CD14-positive monocyte (primary cell): ENCODE measurements around the gene MBD3. TPM values are rescaled to one million over a fixed set of nuclear protein-coding genes. Genes with fewer than 3 reads are reported as not detected.
A peak's percentile ranks its signal among the peaks of the same experiment; 100 is the strongest.

Experiments used
- DNase-seq, 3 donors: peaks; one replicate each; pipeline ENCODE4 v3.0.0-alpha.2; 2011 to 2022
- H2AFZ ChIP-seq: 2 replicates; pipeline ENCODE4 v1.6.0; 2012; ENCODE audit warnings: mild to moderate bottlenecking, low read depth, low read length, inconsistent platforms; ENCODE audit not compliant: insufficient read depth, poor library complexity, severe bottlenecking
- H3K27ac ChIP-seq, 2 donors: 1 replicate in 1 of 2; 2 replicates in 1 of 2; pipeline ENCODE4 v1.5.1; 2012 to 2013; ENCODE audit warnings: low read length in 2 of 2, control low read depth in 1 of 2, inconsistent platforms in 1 of 2, low read depth in 1 of 2, mild to moderate bottlenecking in 1 of 2
- H3K27me3 ChIP-seq, 2 donors: one replicate each; pipeline versions ENCODE4 v1.6.0 to v1.6.1; 2011 to 2013; ENCODE audit warnings: low read length in 2 of 2; ENCODE audit not compliant: control insufficient read depth in 2 of 2, insufficient read depth in 2 of 2
- H3K36me3 ChIP-seq, 2 donors: replicated peaks in 1 of 2; 1 replicate in 1 of 2; 2 replicates in 1 of 2; pipeline versions ENCODE4 v1.5.1 to v1.6.1; 2012 to 2013; ENCODE audit warnings: low read length in 2 of 2, control low read depth in 1 of 2, inconsistent platforms in 1 of 2, mild to moderate bottlenecking in 1 of 2; ENCODE audit not compliant: insufficient read depth in 2 of 2, control insufficient read depth in 1 of 2
- H3K4me1 ChIP-seq, 2 donors: 1 replicate in 1 of 2; 2 replicates in 1 of 2; pipeline versions ENCODE4 v1.5.1 to v1.6.1; 2012 to 2013; ENCODE audit warnings: low read length in 2 of 2, control low read depth in 1 of 2, inconsistent platforms in 1 of 2, mild to moderate bottlenecking in 1 of 2, moderate library complexity in 1 of 2; ENCODE audit not compliant: insufficient read depth in 2 of 2, control insufficient read depth in 1 of 2
- H3K4me2 ChIP-seq: replicated peaks from 2 replicates; pipeline ENCODE3; 2012; ENCODE audit warnings: low read length, moderate library complexity, mild to moderate bottlenecking; ENCODE audit not compliant: poor library complexity, severe bottlenecking; ENCODE audit errors: extremely low read depth
- H3K4me3 ChIP-seq, 3 experiments: fragments of 200-600 bp in 1 of 3; sonication (generic) in 1 of 3; replicated peaks in 1 of 3; 1 replicate in 2 of 3; 2 replicates in 1 of 3; pipeline ENCODE4 v1.5.1; 2011 to 2013; ENCODE audit warnings: low read length in 3 of 3, mild to moderate bottlenecking in 3 of 3, control low read depth in 2 of 3, low read depth in 2 of 3, inconsistent platforms in 1 of 3, moderate library complexity in 1 of 3
- H3K79me2 ChIP-seq: 2 replicates; pipeline ENCODE4 v1.6.0; 2012; ENCODE audit warnings: mild to moderate bottlenecking, control low read depth, inconsistent platforms, low read length, moderate library complexity; ENCODE audit not compliant: insufficient read depth
- H3K9ac ChIP-seq: 2 replicates; pipeline ENCODE4 v1.6.0; 2017; ENCODE audit warnings: low read length, mild to moderate bottlenecking; ENCODE audit not compliant: insufficient read depth, poor library complexity, severe bottlenecking
- H3K9me3 ChIP-seq, 2 donors: replicated peaks in 1 of 2; 1 replicate in 1 of 2; 2 replicates in 1 of 2; pipeline versions ENCODE4 v1.5.1 to v1.6.1; 2012 to 2013; ENCODE audit warnings: low read length in 2 of 2, control low read depth in 1 of 2; ENCODE audit not compliant: control insufficient read depth in 1 of 2, insufficient read depth in 1 of 2
- H4K20me1 ChIP-seq: 2 replicates; pipeline ENCODE4 v1.6.0; 2012; ENCODE audit warnings: mild to moderate bottlenecking, low read length, control low read depth, moderate library complexity; ENCODE audit not compliant: insufficient read depth
- H3K27ac Mint-ChIP-seq, 7 donors: one replicate each; pipeline ENCODE4 v1.8.0; 2020; ENCODE audit warnings: mild to moderate bottlenecking in 7 of 7, mixed read lengths in 7 of 7, moderate library complexity in 6 of 7, inconsistent platforms in 2 of 7
- H3K27me3 Mint-ChIP-seq, 3 donors: one replicate each; pipeline ENCODE4 v1.8.0; 2021 to 2022; ENCODE audit warnings: low read depth in 3 of 3, mild to moderate bottlenecking in 3 of 3, mixed read lengths in 3 of 3, moderate library complexity in 3 of 3, inconsistent platforms in 1 of 3
- H3K36me3 Mint-ChIP-seq, 2 donors: one replicate each; pipeline ENCODE4 v1.8.0; 2020; ENCODE audit warnings: mixed read lengths in 2 of 2, inconsistent platforms in 1 of 2, mild to moderate bottlenecking in 1 of 2
- H3K4me1 Mint-ChIP-seq: one replicate; pipeline ENCODE4 v1.8.0; 2020; ENCODE audit warnings: mild to moderate bottlenecking, mixed read lengths
- H3K4me3 Mint-ChIP-seq, 2 donors: one replicate each; pipeline ENCODE4 v1.8.0; 2020; ENCODE audit warnings: mild to moderate bottlenecking in 2 of 2, mixed read lengths in 2 of 2, moderate library complexity in 1 of 2
- H3K9me3 Mint-ChIP-seq, 7 donors: one replicate each; pipeline ENCODE4 v1.8.0; 2020 to 2022; ENCODE audit warnings: mixed read lengths in 7 of 7, mild to moderate bottlenecking in 6 of 7, moderate library complexity in 6 of 7, inconsistent platforms in 2 of 7
- CTCF ChIP-seq: fragments of 200-600 bp; IDR thresholded peaks from one replicate; pipeline ENCODE4 v1.8.0; 2022; ENCODE audit warnings: antibody characterized with exemption, mild to moderate bottlenecking
- WGBS: methylation state at CpG from one replicate; pipeline ENCODE4 v1.1.5; 2013; ENCODE audit warnings: missing lambda C conversion rate; ENCODE audit not compliant: insufficient coverage; 5-methylcytosine and 5-hydroxymethylcytosine counted together
- intact Hi-C, 2 donors: fragments of 100-400 bp; cut with micrococcal nuclease; formaldehyde crosslinking; loops; one replicate each; pipeline versions ENCODE4 v1.15.0 to v1.15.1; 2023
- polyA plus RNA-seq, 3 donors: library from polyadenylated mRNA; depleted of rRNA in 1 of 3; unstranded in 2 of 3; stranded (reverse) in 1 of 3; fragments of 300-500 nt in 2 of 3; fragments of >200 nt in 1 of 3; fragmentation: Illumina TruSeq in 2 of 3; gene quantifications; 1 replicate in 2 of 3; 2 replicates in 1 of 3; pipeline ENCODE4 v1.2.3, GENCODE V29; 2012 to 2021

Gene MBD3
- polyA plus RNA-seq, 3 donors = 2.6 to 35.3 (median 4.9) TPM

- Histone ChIP-seq H3K9me3 (no peaks in the 10 kb centered on the region), H3K4me1 (no peaks in the 10 kb centered on the region), H3K4me2 (no peak overlapping the region), H3K4me3 (no peak overlapping the region), H2AFZ (no peak overlapping the region), H3K79me2 (no peaks in the 10 kb centered on the region), H3K27me3 (no peaks in the 10 kb centered on the region), H3K9ac (no peak overlapping the region), H3K27ac (no peak overlapping the region), H4K20me1 (no peaks in the 10 kb centered on the region), H3K36me3 (peaks cover 30 to 44% of the 10 kb centered on the region in 2 donors)
- H3K36me3 Mint-ChIP-seq = peaks cover 24 to 64% of the 10 kb centered on the region in 2 donors
- no peak for DNase-seq
- H3K9me3 Mint-ChIP-seq = peaks cover 0 to 3% (median 0%) of the 10 kb centered on the region in 7 donors
- WGBS = 87% methylated on average over 3 of the region's 5 CpGs
- peaks cover 0 to 4% (median 0%) of the 10 kb centered on the region in 3 donors for H3K27me3 Mint-ChIP-seq
- intact Hi-C loops = loop anchor here in 1 of 2 donors (10.0 kb wide), 1 partner anchor 142 kb away; no protein-coding TSS in a partner anchor
- no peak for TF ChIP-seq CTCF
- peaks cover 4% of the 10 kb centered on the region for H3K4me1 Mint-ChIP-seq
- no peak overlapping the region for H3K4me3 Mint-ChIP-seq
- peak overlapping the region in 4 of 7 donors; percentile 6 to 70 (median 52) for H3K27ac Mint-ChIP-seq
These were observed 29.9 kb upstream of the MBD3 start for GRCh38 chr19:1622541-1622940.

GRCh38 chr19:1622007-1622406, 29.3 kb upstream of the MBD3 start:
- Histone ChIP-seq H3K9me3 (no peaks in the 10 kb centered on the region), H3K4me1 (no peaks in the 10 kb centered on the region), H2AFZ (no peak overlapping the region), H3K9ac (no peak overlapping the region), H3K4me2 (no peak overlapping the region), H3K79me2 (no peaks in the 10 kb centered on the region), H4K20me1 (no peaks in the 10 kb centered on the region), H3K27ac (no peak overlapping the region), H3K36me3 (peaks cover 31 to 44% of the 10 kb centered on the region in 2 donors), H3K4me3 (no peak overlapping the region), H3K27me3 (no peaks in the 10 kb centered on the region)
- WGBS = 97% methylated on average over 19 of the region's 23 CpGs
- Mint-ChIP-seq H3K36me3 (peaks cover 24 to 70% of the 10 kb centered on the region in 2 donors), H3K27me3 (peaks cover 0 to 4% (median 0%) of the 10 kb centered on the region in 3 donors), H3K4me3 (no peak overlapping the region), H3K27ac (no peak overlapping the region), H3K4me1 (peaks cover 6% of the 10 kb centered on the region), H3K9me3 (peaks cover 0 to 3% (median 0%) of the 10 kb centered on the region in 7 donors)
- intact Hi-C loops = loop anchor here in 1 of 2 donors (10.0 kb wide), 1 partner anchor 143 kb away; no protein-coding TSS in a partner anchor
- DNase-seq = no peak
- TF ChIP-seq CTCF = no peak
